HEK293 (cell line): ENCODE results near the gene DCPS.

Source experiments
- CTCF ChIA-PET: fragments of 350-600 bp; formaldehyde crosslinking; extraction: SDS; loops from one replicate; lab custom pipeline; 2021; ENCODE audit warnings: antibody characterized with exemption; lab: Yijun Ruan, JAX
- POLR2A ChIA-PET: fragments of 300-600 bp; formaldehyde crosslinking; extraction: SDS; loops from one replicate; lab custom pipeline; 2020; ENCODE audit warnings: antibody characterized with exemption, inconsistent platforms; lab: Yijun Ruan, JAX
- H3K27ac ChIP-seq: fragments of 200-500 bp; sonication (Bioruptor generic); 2 replicates; pipeline ENCODE4 v1.5.1; 2014; ENCODE audit warnings: low read depth, low read length, control low read depth, inconsistent platforms; ENCODE audit errors: extremely low read depth
- H3K36me3 ChIP-seq, 2 experiments: fragments of 200-500 bp in 1 of 2; sonication (Bioruptor generic) in 1 of 2; 1 replicate in 1 of 2; 2 replicates in 1 of 2; pipeline ENCODE4 v1.5.1; 2014 to 2017; ENCODE audit warnings: inconsistent platforms in 2 of 2, low read length in 2 of 2; ENCODE audit not compliant: control insufficient read depth in 2 of 2, insufficient read depth in 1 of 2
- H3K4me1 ChIP-seq: fragments of 200-500 bp; sonication (Bioruptor generic); 2 replicates; pipeline ENCODE4 v1.5.1; 2014; ENCODE audit warnings: mild to moderate bottlenecking, low read length, inconsistent platforms; ENCODE audit not compliant: control insufficient read depth, insufficient read depth
- H3K4me3 ChIP-seq: 2 replicates; pipeline ENCODE4 v1.5.1; 2011; ENCODE audit warnings: low read depth, mild to moderate bottlenecking, control low read depth, low read length, moderate library complexity
- H3K9me3 ChIP-seq: fragments of 200-500 bp; sonication (Bioruptor generic); 2 replicates; pipeline ENCODE4 v1.5.1; 2014; ENCODE audit warnings: low read depth, low read length, inconsistent platforms; ENCODE audit not compliant: control insufficient read depth, insufficient read depth
- GLIS2 ChIP-seq: fragments of 450-650 bp; formaldehyde crosslinking; IDR thresholded peaks from 2 replicates; pipeline ENCODE4 v1.5.1; 2016; ENCODE audit warnings: missing biosample characterization, missing genetic modification characterization
- HOXD13 ChIP-seq: sonication (generic); formaldehyde crosslinking; IDR thresholded peaks from 2 replicates; pipeline ENCODE4 v1.8.0; 2022; ENCODE audit warnings: missing genetic modification reagents, borderline replicate concordance
- MZF1 ChIP-seq: fragments of 450-650 bp; formaldehyde crosslinking; IDR thresholded peaks from 2 replicates; pipeline ENCODE4 v1.5.1; 2017; ENCODE audit warnings: missing biosample characterization, missing genetic modification characterization, borderline replicate concordance
- PRDM1 ChIP-seq: fragments of 450-650 bp; formaldehyde crosslinking; IDR thresholded peaks from 2 replicates; pipeline ENCODE4; 2016; ENCODE audit warnings: missing biosample characterization, missing genetic modification characterization
- WT1 ChIP-seq: fragments of 450-650 bp; formaldehyde crosslinking; IDR thresholded peaks from 2 replicates; pipeline ENCODE4 v1.5.1; 2016; ENCODE audit warnings: missing biosample characterization, missing genetic modification characterization
- ZBTB26 ChIP-seq: fragments of 450-650 bp; formaldehyde crosslinking; optimal IDR thresholded peaks from 2 replicates; pipeline ENCODE3; 2016; ENCODE audit warnings: missing biosample characterization, mild to moderate bottlenecking, missing genetic modification characterization
- ZNF112 ChIP-seq: fragments of 450-650 bp; formaldehyde crosslinking; IDR thresholded peaks from 2 replicates; pipeline ENCODE4 v1.5.0; 2017; ENCODE audit warnings: missing biosample characterization, missing genetic modification characterization
- ZNF169 ChIP-seq: fragments of 450-650 bp; formaldehyde crosslinking; IDR thresholded peaks from 2 replicates; pipeline ENCODE4 v1.5.1; 2016; ENCODE audit warnings: missing biosample characterization, missing genetic modification characterization
- ZNF184 ChIP-seq: fragments of 450-650 bp; IDR thresholded peaks from 2 replicates; pipeline ENCODE4 v1.5.1; 2018; ENCODE audit warnings: missing biosample characterization, mild to moderate bottlenecking, missing genetic modification characterization
- ZNF274 ChIP-seq, 2 experiments: fragments of 200-500 bp in 1 of 2; fragments of 450-650 bp in 1 of 2; sonication (Bioruptor generic) in 1 of 2; formaldehyde crosslinking in 1 of 2; IDR thresholded peaks; 2 replicates each; pipeline versions ENCODE4 v1.5.1 to v1.6.1; 2014 to 2016; ENCODE audit warnings: borderline replicate concordance in 1 of 2, inconsistent platforms in 1 of 2, low read length in 1 of 2, missing biosample characterization in 1 of 2, missing genetic modification characterization in 1 of 2
- ZNF280D ChIP-seq: fragments of 450-650 bp; formaldehyde crosslinking; IDR thresholded peaks from 2 replicates; pipeline ENCODE4 v1.5.1; 2016; ENCODE audit warnings: missing biosample characterization, missing genetic modification characterization
- ZNF311 ChIP-seq: fragments of 450-650 bp; formaldehyde crosslinking; IDR thresholded peaks from 2 replicates; pipeline ENCODE4 v1.5.1; 2017; ENCODE audit warnings: missing biosample characterization, missing genetic modification characterization, borderline replicate concordance
- ZNF362 ChIP-seq: fragments of 450-650 bp; formaldehyde crosslinking; IDR thresholded peaks from 2 replicates; pipeline ENCODE4 v1.5.1; 2016; ENCODE audit warnings: missing biosample characterization, missing genetic modification characterization
- ZNF423 ChIP-seq: fragments of 450-650 bp; formaldehyde crosslinking; IDR thresholded peaks from 2 replicates; pipeline ENCODE4 v1.5.1; 2016; ENCODE audit warnings: missing biosample characterization, missing genetic modification characterization
- ZNF488 ChIP-seq: fragments of 450-650 bp; formaldehyde crosslinking; IDR thresholded peaks from 2 replicates; pipeline ENCODE4 v1.5.1; 2016; ENCODE audit warnings: missing biosample characterization, missing genetic modification characterization
- ZNF501 ChIP-seq: fragments of 450-650 bp; formaldehyde crosslinking; IDR thresholded peaks from 2 replicates; pipeline ENCODE4 v1.5.1; 2016; ENCODE audit warnings: missing biosample characterization, missing genetic modification characterization
- ZNF548 ChIP-seq: fragments of 450-650 bp; formaldehyde crosslinking; IDR thresholded peaks from 2 replicates; pipeline ENCODE4 v1.5.1; 2016; ENCODE audit warnings: missing biosample characterization, missing genetic modification characterization
- ZNF596 ChIP-seq: fragments of 450-650 bp; IDR thresholded peaks from 2 replicates; pipeline ENCODE4 v1.5.0; 2018; ENCODE audit warnings: missing biosample characterization, mild to moderate bottlenecking, missing genetic modification characterization, moderate library complexity
- ZNF654 ChIP-seq: fragments of 450-650 bp; formaldehyde crosslinking; IDR thresholded peaks from 2 replicates; pipeline ENCODE4 v1.5.1; 2016; ENCODE audit warnings: low read depth, missing biosample characterization, missing genetic modification characterization
- ZSCAN23 ChIP-seq: fragments of 450-650 bp; formaldehyde crosslinking; IDR thresholded peaks from 2 replicates; pipeline ENCODE4 v1.5.1; 2016; ENCODE audit warnings: missing biosample characterization, missing genetic modification characterization
- ZSCAN30 ChIP-seq: fragments of 450-650 bp; IDR thresholded peaks from 2 replicates; pipeline ENCODE4 v1.5.1; 2018; ENCODE audit warnings: missing biosample characterization, mild to moderate bottlenecking, missing genetic modification characterization, moderate library complexity

Gene DCPS

GRCh38 chr11:126360049-126360446 is 56.2 kb downstream of the DCPS start:
- no peak overlapping the region for H3K27ac ChIP-seq
- no peaks in the 10 kb centered on the region for H3K36me3 ChIP-seq
- ChIA-PET POLR2A (interaction anchor here (0.5 kb wide), 1 partner anchor 14 kb away, joined by 3 read pairs; no protein-coding TSS in a partner anchor), CTCF (interaction anchor here (0.6 kb wide), 1 partner anchor 328 kb away, joined by 3 read pairs; no protein-coding TSS in a partner anchor)
- no peaks in the 10 kb centered on the region for H3K9me3 ChIP-seq
- TF ChIP-seq ZNF488 (tag by site-specific recombination) = no peak
- TF ChIP-seq ZNF654 = no peak
- TF ChIP-seq ZNF596 = no peak
- no peak for TF ChIP-seq ZNF169 (tag by site-specific recombination)
- no peak for TF ChIP-seq ZBTB26 (tag by site-specific recombination)
- TF ChIP-seq MZF1 = no peak
- TF ChIP-seq ZNF362 (tag by site-specific recombination) = no peak
- no peaks in the 10 kb centered on the region for H3K4me1 ChIP-seq
- no peak overlapping the region for H3K4me3 ChIP-seq

- CTCF ChIA-PET = no interaction called here
- no peaks in the 10 kb centered on the region for H3K9me3 ChIP-seq
- POLR2A ChIA-PET = no interaction called here
- TF ChIP-seq ZNF423 (tag by site-specific recombination) = no peak
- no peak overlapping the region for H3K27ac ChIP-seq
- no peaks in the 10 kb centered on the region for H3K4me1 ChIP-seq
- no peak overlapping the region for H3K4me3 ChIP-seq
- H3K36me3 ChIP-seq = no peaks in the 10 kb centered on the region
These were observed 57.5 kb downstream of the DCPS start for GRCh38 chr11:126361400-126361799.

- Histone ChIP-seq H3K4me3 (no peak overlapping the region), H3K4me1 (no peaks in the 10 kb centered on the region), H3K36me3 (no peaks in the 10 kb centered on the region), H3K27ac (no peak overlapping the region), H3K9me3 (no peaks in the 10 kb centered on the region)
- ChIA-PET CTCF (interaction anchor here (0.5 to 0.8 kb wide), 2 partner anchors 53 to 646 kb away, joined by 3 to 4 read pairs; no protein-coding TSS in a partner anchor), POLR2A (interaction anchor here (0.6 kb wide), 1 partner anchor 7 kb away, joined by 3 read pairs; the partner anchor contains the start of gene ST3GAL4)
- no peak for TF ChIP-seq WT1
- TF ChIP-seq ZSCAN30 (tag by site-specific recombination) = no peak
- TF ChIP-seq ZNF274 (IDR thresholded peaks at IDR 0.05; ENCODE audit: low read length) = no peak
- no peak for TF ChIP-seq ZNF274 (tag by site-specific recombination; IDR thresholded peaks at IDR 0.05; ENCODE audit: borderline replicate concordance)
- TF ChIP-seq ZSCAN23 (tag by site-specific recombination) = no peak
These were observed 59.2 kb downstream of the DCPS start for GRCh38 chr11:126362879-126363655.

GRCh38 chr11:126363706-126364248 is 59.9 kb downstream of the DCPS start:
- Histone ChIP-seq H3K4me1 (no peaks in the 10 kb centered on the region), H3K4me3 (no peak overlapping the region), H3K9me3 (no peaks in the 10 kb centered on the region), H3K36me3 (no peaks in the 10 kb centered on the region), H3K27ac (no peak overlapping the region)
- POLR2A ChIA-PET = interaction anchor here (0.6 kb wide), 1 partner anchor 8 kb away, joined by 3 read pairs; the partner anchor contains the start of gene ST3GAL4
- CTCF ChIA-PET = interaction anchor here (0.5 to 0.8 kb wide), 2 partner anchors 53 to 646 kb away, joined by 3 to 4 read pairs; no protein-coding TSS in a partner anchor
- TF ChIP-seq ZNF112 (tag by site-specific recombination) (no peak), ZNF548 (tag by site-specific recombination) (no peak), ZNF184 (tag by site-specific recombination) (no peak), PRDM1 (tag by site-specific recombination) (no peak), ZNF311 (tag by site-specific recombination) (no peak), HOXD13 (CRISPR knock-in tag) (no peak), GLIS2 (tag by site-specific recombination) (no peak), ZNF280D (tag by site-specific recombination) (no peak), ZNF501 (tag by site-specific recombination) (no peak)
